Stimulated activated CD4-positive, alpha-beta T cell treated with anti-CD3 and anti-CD28 coated beads, Interleukin-12 subunit alpha, Interleukin-12 subunit beta, amount 100 ng/mL, for 24 hours (primary cell): ENCODE measurements around the gene ODF2L.

Experiments used
- DNase-seq, 2 experiments: peaks; one replicate each; pipeline ENCODE4 v3.0.0-alpha.2; 2020; ENCODE audit warnings: low read depth in 2 of 2

The ODF2L gene

DNA sequence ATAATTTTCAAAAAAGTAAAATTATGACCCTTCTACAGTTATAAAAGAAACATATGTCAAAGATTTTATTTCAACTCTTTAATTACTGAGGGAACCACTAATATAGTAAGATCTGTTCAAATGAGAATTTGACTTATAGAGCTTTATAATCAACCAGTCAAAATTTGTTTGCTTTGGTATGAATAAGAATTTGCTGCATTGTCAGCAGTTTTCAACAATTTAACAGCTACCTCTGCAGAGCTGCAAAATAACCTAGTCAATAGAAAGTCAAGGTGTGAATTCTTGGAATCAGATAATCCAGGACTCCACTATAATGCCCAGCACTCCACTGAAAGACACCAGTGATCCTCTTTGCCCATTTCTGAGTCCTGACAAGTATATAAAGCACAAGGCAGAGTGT is 78.2 kb downstream of the ODF2L start:
- no peak for DNase-seq

- no peak for DNase-seq
Measured at GRCh38 chr1:86305731-86306130, 90.4 kb downstream of the ODF2L start.

DNA sequence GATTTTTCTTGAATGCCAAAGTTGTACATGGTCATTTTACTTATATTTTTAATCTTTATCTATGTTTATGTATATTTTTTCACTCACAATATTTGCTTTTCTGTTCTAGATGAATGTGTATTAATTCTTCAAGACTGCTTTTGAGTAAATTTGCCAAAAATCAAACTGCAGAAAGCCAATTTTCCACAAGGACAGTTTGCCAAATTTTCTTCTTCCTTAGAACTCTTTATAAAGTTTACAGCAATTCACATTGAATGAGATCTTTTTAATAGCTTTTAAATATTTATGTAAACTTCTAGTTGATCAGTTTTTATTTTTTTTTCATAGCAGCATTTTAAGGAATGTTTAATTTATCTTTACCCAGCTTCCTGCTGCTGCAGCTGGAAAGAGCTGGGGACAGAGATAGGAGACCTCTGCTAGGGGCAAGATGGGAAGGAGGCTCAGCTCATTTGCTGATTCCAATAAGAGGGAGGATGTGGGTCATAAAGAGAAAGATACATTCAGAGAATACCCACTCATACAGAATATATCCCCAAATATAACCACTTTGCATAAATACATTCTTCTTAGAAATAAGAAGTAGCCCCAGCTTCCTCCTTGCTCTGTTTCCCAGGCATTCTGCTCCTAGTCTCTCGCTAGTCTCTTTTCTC is 93.0 kb downstream of the ODF2L start:
- DNase-seq = no peak
